ENCODE data around the gene ZG16B. TPM values are rescaled to one million over a fixed set of nuclear protein-coding genes. Genes with fewer than 3 reads are reported as not detected.

ZG16B gene
- total RNA-seq, 1 experiment from 2014 or later, result 2.7 TPM

GRCh38 chr16:2830355-2830695, 222 bp downstream of the ZG16B start:
- no peak overlapping the region for H3K4me3 ChIP-seq
- H3K27me3 ChIP-seq, result no peaks in the 10 kb centered on the region
- no peaks in the 10 kb centered on the region for H3K36me3 ChIP-seq
- no peak for DNase-seq
- H3K9me3 ChIP-seq, result no peaks in the 10 kb centered on the region

GRCh38 chr16:2831203-2831602, 1.1 kb downstream of the ZG16B start:
- DNase-seq, result no peak
- no peaks in the 10 kb centered on the region for H3K27me3 ChIP-seq
- H3K9me3 ChIP-seq, result no peaks in the 10 kb centered on the region
- H3K4me3 ChIP-seq, result no peak overlapping the region
- no peaks in the 10 kb centered on the region for H3K36me3 ChIP-seq

- no peaks in the 10 kb centered on the region for H3K9me3 ChIP-seq
- H3K4me3 ChIP-seq, result no peak overlapping the region
- no peaks in the 10 kb centered on the region for H3K36me3 ChIP-seq
- no peak for DNase-seq
- no peaks in the 10 kb centered on the region for H3K27me3 ChIP-seq
These were observed 3.7 kb downstream of the ZG16B start for GRCh38 chr16:2833776-2834175.

GRCh38 chr16:2834968-2835367, 4.9 kb downstream of the ZG16B start:
- no peaks in the 10 kb centered on the region for H3K27me3 ChIP-seq
- H3K4me3 ChIP-seq, result no peak overlapping the region
- no peak for DNase-seq

GRCh38 chr16:2835638-2836493, 5.8 kb downstream of the ZG16B start:
- Histone ChIP-seq H3K9me3 (no peaks in the 10 kb centered on the region), H3K27me3 (no peaks in the 10 kb centered on the region), H3K4me3 (no peak overlapping the region), H3K36me3 (no peaks in the 10 kb centered on the region)
- peak; percentile 98 for DNase-seq

More at GRCh38 chr16:2834968-2835367, 4.9 kb downstream of the ZG16B start:
- Histone ChIP-seq H3K36me3 (no peaks in the 10 kb centered on the region), H3K9me3 (no peaks in the 10 kb centered on the region)

GRCh38 chr16:2836646-2837508, 6.8 kb downstream of the ZG16B start:
- no peaks in the 10 kb centered on the region for H3K36me3 ChIP-seq
- peak; percentile 42 for DNase-seq
- no peaks in the 10 kb centered on the region for H3K27me3 ChIP-seq
- no peaks in the 10 kb centered on the region for H3K9me3 ChIP-seq
- H3K4me3 ChIP-seq, result no peak overlapping the region

- peak; percentile 91 for DNase-seq
- Histone ChIP-seq H3K4me3 (no peak overlapping the region), H3K36me3 (no peaks in the 10 kb centered on the region), H3K9me3 (no peaks in the 10 kb centered on the region), H3K27me3 (no peaks in the 10 kb centered on the region)
These were observed 8.8 kb downstream of the ZG16B start for GRCh38 chr16:2838928-2839327.

- H3K9me3 ChIP-seq, result no peaks in the 10 kb centered on the region
- H3K27me3 ChIP-seq, result no peaks in the 10 kb centered on the region
- no peaks in the 10 kb centered on the region for H3K36me3 ChIP-seq
- DNase-seq, result no peak
- H3K4me3 ChIP-seq, result no peak overlapping the region
These were observed 9.7 kb downstream of the ZG16B start for GRCh38 chr16:2839650-2840450.

GRCh38 chr16:2840914-2841313, 10.8 kb downstream of the ZG16B start:
- H3K9me3 ChIP-seq, result no peaks in the 10 kb centered on the region
- no peak overlapping the region for H3K4me3 ChIP-seq
- H3K27me3 ChIP-seq, result no peaks in the 10 kb centered on the region
- no peak for DNase-seq
- no peaks in the 10 kb centered on the region for H3K36me3 ChIP-seq

GRCh38 chr16:2841606-2842339, 11.7 kb downstream of the ZG16B start:
- Histone ChIP-seq H3K9me3 (no peaks in the 10 kb centered on the region), H3K36me3 (no peaks in the 10 kb centered on the region), H3K4me3 (no peak overlapping the region), H3K27me3 (no peaks in the 10 kb centered on the region)
- no peak for DNase-seq

GRCh38 chr16:2842340-2843000, 12.4 kb downstream of the ZG16B start:
- no peak for DNase-seq
- H3K36me3 ChIP-seq, result no peaks in the 10 kb centered on the region
- H3K27me3 ChIP-seq, result no peaks in the 10 kb centered on the region
- H3K9me3 ChIP-seq, result no peaks in the 10 kb centered on the region
- H3K4me3 ChIP-seq, result no peak overlapping the region

- Histone ChIP-seq H3K36me3 (no peaks in the 10 kb centered on the region), H3K4me3 (no peak overlapping the region), H3K9me3 (no peaks in the 10 kb centered on the region), H3K27me3 (no peaks in the 10 kb centered on the region)
- no peak for DNase-seq
These were observed 13.4 kb downstream of the ZG16B start for GRCh38 chr16:2843526-2843925.

GRCh38 chr16:2845116-2845515, 15.0 kb downstream of the ZG16B start:
- Histone ChIP-seq H3K27me3 (no peaks in the 10 kb centered on the region), H3K36me3 (no peaks in the 10 kb centered on the region), H3K9me3 (no peaks in the 10 kb centered on the region), H3K4me3 (no peak overlapping the region)
- DNase-seq, result no peak

- Histone ChIP-seq H3K4me3 (no peak overlapping the region), H3K9me3 (no peaks in the 10 kb centered on the region), H3K36me3 (no peaks in the 10 kb centered on the region), H3K27me3 (no peaks in the 10 kb centered on the region)
- no peak for DNase-seq
These were observed 16.6 kb downstream of the ZG16B start for GRCh38 chr16:2846511-2847310.

Measured in MG63 (cell line).